Smooth muscle cell (in vitro differentiated cells): ENCODE measurements around the gene ENTHD1. TPM values are rescaled to one million over a fixed set of nuclear protein-coding genes. Genes with fewer than 3 reads are reported as not detected.

Source experiments
- DNase-seq: peaks from one replicate; lab custom pipeline; 2025; ENCODE audit not compliant: unreplicated experiment; lab: John Stamatoyannopoulos, UW
- H2AFZ ChIP-seq: fragments of 200-600 bp; sonication (generic); 2 replicates; pipeline ENCODE4 v1.6.0; 2016; ENCODE audit warnings: antibody characterized with exemption, low read depth, mild to moderate bottlenecking
- H3F3A ChIP-seq: fragments of 200-600 bp; sonication (generic); 2 replicates; pipeline ENCODE4 v1.6.0; 2017; ENCODE audit warnings: antibody characterized with exemption, low read depth
- H3K27ac ChIP-seq: fragments of 200-600 bp; sonication (generic); 2 replicates; pipeline ENCODE4 v1.5.1; 2016; ENCODE audit warnings: low read depth, mild to moderate bottlenecking
- H3K27me3 ChIP-seq: fragments of 200-600 bp; sonication (generic); 2 replicates; pipeline ENCODE4 v1.6.1; 2016; ENCODE audit warnings: low read depth, mild to moderate bottlenecking
- H3K36me3 ChIP-seq: fragments of 200-600 bp; sonication (generic); 2 replicates; pipeline ENCODE4 v1.5.1; 2016; ENCODE audit warnings: low read depth
- H3K4me1 ChIP-seq: fragments of 200-600 bp; sonication (generic); 2 replicates; pipeline ENCODE4 v1.5.1; 2016; ENCODE audit warnings: low read depth
- H3K4me2 ChIP-seq: fragments of 200-600 bp; sonication (generic); 2 replicates; pipeline ENCODE4 v1.6.0; 2016; ENCODE audit warnings: mild to moderate bottlenecking
- H3K4me3 ChIP-seq: fragments of 200-600 bp; sonication (generic); 2 replicates; pipeline ENCODE4 v1.5.1; 2016; ENCODE audit warnings: mild to moderate bottlenecking
- H3K79me2 ChIP-seq: fragments of 200-600 bp; sonication (generic); 2 replicates; pipeline ENCODE4 v1.6.0; 2016; ENCODE audit warnings: low read depth, mild to moderate bottlenecking
- H3K9ac ChIP-seq: fragments of 200-600 bp; sonication (generic); 2 replicates; pipeline ENCODE4 v1.6.0; 2016; ENCODE audit warnings: low read depth
- H3K9me3 ChIP-seq: fragments of 200-600 bp; sonication (generic); replicated peaks from 2 replicates; pipeline ENCODE4 v1.5.1; 2016; ENCODE audit warnings: low read depth
- H4K20me1 ChIP-seq: fragments of 200-600 bp; sonication (generic); 2 replicates; pipeline ENCODE4 v1.6.0; 2016; ENCODE audit warnings: low read depth
- WGBS: methylation state at CpG from one replicate; pipeline ENCODE4 v1.1.7; 2016; ENCODE audit warnings: low lambda C conversion rate; 5-methylcytosine and 5-hydroxymethylcytosine counted together
- polyA plus RNA-seq: library from polyadenylated mRNA; unstranded; fragments of >200 nt; fragmentation: Nextera tagmentation; extraction: Ambion mirVana; gene quantifications from 2 replicates; pipeline ENCODE4 v1.2.1, GENCODE V29; 2016
- total RNA-seq: library from RNA; depleted of rRNA; stranded (reverse); fragments of >200 nt; gene quantifications from 2 replicates; pipeline ENCODE4 v1.2.3, GENCODE V29; 2014
- TF ChIP-seq, protein P1 (sequence below): fragments of 200-600 bp; sonication (generic); IDR thresholded peaks from 2 replicates; pipeline ENCODE4 v1.5.1; 2017; ENCODE audit warnings: borderline replicate concordance, mild to moderate bottlenecking, antibody characterized with exemption; ENCODE audit not compliant: insufficient read depth, poor library complexity, severe bottlenecking

ENTHD1 gene
- total and polyA plus RNA-seq, 2 experiments from 2014 or later: not detected

- H3F3A ChIP-seq: no peaks in the 10 kb centered on the region
- WGBS: 92% methylated on average over 5 of the region's 5 CpGs
- no peak overlapping the region for H3K4me3 ChIP-seq
- no peaks in the 10 kb centered on the region for H3K79me2 ChIP-seq
- H4K20me1 ChIP-seq: no peaks in the 10 kb centered on the region
- no peak for DNase-seq
- no peak overlapping the region for H3K9ac ChIP-seq
- H2AFZ ChIP-seq: no peak overlapping the region
- H3K9me3 ChIP-seq: no peaks in the 10 kb centered on the region
- H3K27me3 ChIP-seq: no peaks in the 10 kb centered on the region
- no peaks in the 10 kb centered on the region for H3K4me1 ChIP-seq
- TF ChIP-seq, protein P1, sequence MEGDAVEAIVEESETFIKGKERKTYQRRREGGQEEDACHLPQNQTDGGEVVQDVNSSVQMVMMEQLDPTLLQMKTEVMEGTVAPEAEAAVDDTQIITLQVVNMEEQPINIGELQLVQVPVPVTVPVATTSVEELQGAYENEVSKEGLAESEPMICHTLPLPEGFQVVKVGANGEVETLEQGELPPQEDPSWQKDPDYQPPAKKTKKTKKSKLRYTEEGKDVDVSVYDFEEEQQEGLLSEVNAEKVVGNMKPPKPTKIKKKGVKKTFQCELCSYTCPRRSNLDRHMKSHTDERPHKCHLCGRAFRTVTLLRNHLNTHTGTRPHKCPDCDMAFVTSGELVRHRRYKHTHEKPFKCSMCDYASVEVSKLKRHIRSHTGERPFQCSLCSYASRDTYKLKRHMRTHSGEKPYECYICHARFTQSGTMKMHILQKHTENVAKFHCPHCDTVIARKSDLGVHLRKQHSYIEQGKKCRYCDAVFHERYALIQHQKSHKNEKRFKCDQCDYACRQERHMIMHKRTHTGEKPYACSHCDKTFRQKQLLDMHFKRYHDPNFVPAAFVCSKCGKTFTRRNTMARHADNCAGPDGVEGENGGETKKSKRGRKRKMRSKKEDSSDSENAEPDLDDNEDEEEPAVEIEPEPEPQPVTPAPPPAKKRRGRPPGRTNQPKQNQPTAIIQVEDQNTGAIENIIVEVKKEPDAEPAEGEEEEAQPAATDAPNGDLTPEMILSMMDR: no peak
- H3K27ac ChIP-seq: no peak overlapping the region
- no peaks in the 10 kb centered on the region for H3K36me3 ChIP-seq
- H3K4me2 ChIP-seq: no peak overlapping the region
Measured at GRCh38 chr22:39923696-39924095, 30.1 kb upstream of the ENTHD1 start.

DNA sequence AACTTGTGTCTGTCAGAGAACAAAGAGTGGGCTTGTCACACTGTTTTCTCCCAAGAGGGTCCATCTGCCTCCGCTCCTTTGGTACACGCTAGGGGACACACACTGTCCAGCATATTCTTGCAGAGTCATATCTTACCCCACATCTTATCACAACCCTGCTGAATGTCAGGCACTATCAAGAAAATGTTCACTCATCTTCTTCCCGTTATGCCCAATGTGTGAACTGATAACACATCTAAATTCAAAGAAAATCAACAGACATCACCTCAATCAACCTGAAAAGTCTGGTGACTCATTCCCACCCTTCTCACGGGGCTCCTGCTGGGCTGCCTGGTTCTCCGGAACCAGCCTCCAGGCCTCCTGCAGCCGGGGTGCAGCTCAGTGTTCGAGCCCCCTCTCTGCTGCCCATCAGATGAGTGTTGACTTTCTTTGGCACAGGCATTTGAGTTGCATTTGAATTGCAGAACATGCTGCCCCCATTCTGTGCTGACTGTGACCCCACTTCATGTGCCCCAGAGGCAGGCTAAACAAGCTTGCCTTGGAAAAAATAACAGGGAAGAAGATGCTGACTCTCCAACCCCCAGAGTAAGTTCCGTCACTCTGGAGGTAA, 26.7 kb upstream of the ENTHD1 start:
- Histone ChIP-seq H3F3A (no peaks in the 10 kb centered on the region), H3K4me3 (no peak overlapping the region), H3K27me3 (no peaks in the 10 kb centered on the region), H3K4me1 (no peaks in the 10 kb centered on the region), H3K36me3 (no peaks in the 10 kb centered on the region), H3K4me2 (no peak overlapping the region), H3K27ac (no peak overlapping the region), H3K9ac (no peak overlapping the region), H3K79me2 (no peaks in the 10 kb centered on the region), H3K9me3 (no peaks in the 10 kb centered on the region), H4K20me1 (no peaks in the 10 kb centered on the region), H2AFZ (no peak overlapping the region)
- 82% methylated on average over 8 of the region's 8 CpGs for WGBS
- TF ChIP-seq, protein P1: no peak
- no peak for DNase-seq

DNA sequence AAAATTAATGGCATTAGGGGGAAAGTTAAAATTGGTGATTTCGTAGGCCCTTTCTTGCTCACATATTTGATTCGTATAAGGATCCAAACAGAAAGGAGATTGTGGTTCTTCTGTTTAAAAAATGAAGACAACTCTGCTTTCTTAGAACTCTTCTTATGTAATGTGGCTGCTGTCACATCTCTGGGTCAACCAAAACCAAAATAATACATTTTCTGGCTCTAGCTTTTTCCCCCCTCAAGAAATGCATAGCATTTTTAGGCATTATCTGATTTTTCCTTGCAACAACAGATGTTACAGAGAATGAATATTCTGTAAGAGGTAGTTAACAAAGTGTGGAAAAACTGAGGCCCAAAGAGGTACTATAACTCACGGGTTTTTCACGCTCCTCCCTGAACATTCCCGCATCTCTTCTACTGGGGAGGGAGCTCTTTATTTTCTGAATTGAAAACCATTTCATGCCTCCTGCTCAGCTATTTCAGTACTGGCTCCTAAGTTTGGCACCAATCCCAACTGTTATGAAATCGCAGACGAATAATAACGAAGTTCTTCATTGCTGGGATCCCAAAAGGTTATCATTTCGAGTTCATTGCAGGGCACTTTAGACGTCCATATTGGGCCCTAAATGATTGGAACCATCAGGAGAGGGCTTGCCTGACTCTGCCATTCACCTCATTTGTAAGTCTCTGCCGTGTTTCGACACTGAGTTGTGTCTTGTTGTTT, 24.4 kb upstream of the ENTHD1 start:
- Histone ChIP-seq H3K79me2 (no peaks in the 10 kb centered on the region), H2AFZ (no peak overlapping the region), H3K27ac (no peak overlapping the region), H3K4me2 (no peak overlapping the region), H3K4me3 (no peak overlapping the region), H3K9ac (no peak overlapping the region), H3K36me3 (no peaks in the 10 kb centered on the region), H3K9me3 (no peaks in the 10 kb centered on the region), H4K20me1 (no peaks in the 10 kb centered on the region), H3K4me1 (peaks cover 7% of the 10 kb centered on the region), H3F3A (no peaks in the 10 kb centered on the region), H3K27me3 (no peaks in the 10 kb centered on the region)
- TF ChIP-seq, protein P1: no peak
- 81% methylated on average over 12 of the region's 12 CpGs for WGBS
- no peak for DNase-seq
